KBM-7 (cell line): ENCODE measurements around the gene IGSF21.

Experiments
- DNase-seq: peaks from one replicate; pipeline ENCODE4 v3.0.0-alpha.2; 2015
- in situ Hi-C: fragments of 300-500 bp; cut with MboI; formaldehyde crosslinking; loops from 2 replicates; pipeline ENCODE4 v1.14.3; 2020; ENCODE audit warnings: low sequenced_read_pairs, low pct_unique_long_range_greater_than_20kb, mixed read lengths

Gene IGSF21

DNA sequence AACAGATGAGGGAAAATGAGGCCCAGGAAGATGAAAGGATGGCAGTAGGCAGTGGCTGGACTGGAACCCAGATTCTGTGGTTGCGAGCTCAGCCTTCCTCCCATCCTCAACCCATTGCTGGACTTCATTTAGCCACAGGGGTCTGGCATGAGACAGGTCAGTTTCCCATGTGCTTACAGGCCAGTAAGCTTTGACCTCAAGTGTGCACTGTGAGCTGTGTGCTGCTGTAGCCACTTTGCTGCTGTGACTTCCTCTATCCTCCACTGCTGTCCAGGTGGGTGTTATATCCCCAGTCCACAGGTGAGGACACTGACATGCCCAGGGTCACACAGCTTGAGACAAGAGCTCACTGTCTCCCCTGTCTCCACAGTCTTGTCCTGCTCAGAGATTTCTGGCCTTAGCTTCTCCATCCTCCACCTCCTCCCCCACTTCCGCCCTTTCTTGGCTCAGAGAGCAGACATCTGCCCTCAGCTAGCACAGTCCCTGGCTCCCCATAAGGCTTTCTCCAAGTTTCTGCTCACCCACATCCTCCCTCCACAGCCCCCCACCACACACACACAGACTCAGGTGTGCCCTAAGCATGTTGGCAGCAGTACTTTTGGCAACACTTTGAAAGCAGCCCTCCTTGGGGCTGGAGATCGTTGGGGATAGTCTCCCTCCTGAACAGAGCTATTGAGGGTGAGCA, 7.3 kb downstream of the IGSF21 start:
- DNase-seq: no peak
- in situ Hi-C loops: no loop called here

DNA sequence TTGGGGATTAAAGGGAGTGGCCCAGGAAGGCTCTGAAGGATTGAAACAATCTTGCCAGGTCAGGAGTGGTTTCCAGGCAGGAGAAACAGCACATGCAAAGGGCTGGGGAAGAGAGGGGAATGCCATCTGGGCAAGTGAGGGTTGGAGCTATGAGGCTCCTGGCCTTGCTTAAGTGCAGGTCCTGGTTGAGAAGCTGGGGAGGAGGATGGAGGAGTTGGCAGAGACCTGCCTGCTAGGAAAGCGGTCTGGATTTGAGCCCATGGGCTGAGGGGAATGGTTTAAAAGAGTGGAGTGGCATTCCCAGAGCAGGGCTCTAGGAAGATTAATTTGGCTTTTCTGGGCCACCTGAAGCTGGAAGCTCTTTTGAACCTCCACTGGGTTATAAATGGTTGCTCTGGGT, 9.2 kb downstream of the IGSF21 start:
- in situ Hi-C loops: no loop called here
- DNase-seq: no peak

GRCh38 chr1:18118078-18118477, 10.5 kb downstream of the IGSF21 start:
- DNase-seq: peak; percentile 3
- in situ Hi-C loops: no loop called here

DNA sequence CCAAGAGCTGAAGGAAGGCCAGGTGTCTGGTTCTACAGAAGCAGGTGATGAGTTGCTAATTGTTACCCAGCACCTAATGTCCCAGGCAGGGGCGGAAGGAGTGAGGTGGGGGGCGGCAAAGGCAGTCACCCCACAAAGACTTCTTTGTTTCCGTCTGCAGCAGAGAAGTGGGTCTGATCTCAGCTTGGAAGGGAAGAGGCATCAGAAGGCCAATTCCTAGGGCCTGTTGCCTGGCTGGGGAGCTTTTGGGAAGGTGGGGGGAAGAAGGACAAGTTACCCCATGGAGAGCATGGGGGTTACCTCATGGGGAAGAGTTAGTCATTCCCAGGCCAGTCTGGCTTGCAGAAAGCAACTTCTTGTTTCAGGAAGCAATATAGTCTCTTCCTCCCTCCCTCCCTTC, 10.9 kb downstream of the IGSF21 start:
- no peak for DNase-seq
- in situ Hi-C loops: no loop called here

DNA sequence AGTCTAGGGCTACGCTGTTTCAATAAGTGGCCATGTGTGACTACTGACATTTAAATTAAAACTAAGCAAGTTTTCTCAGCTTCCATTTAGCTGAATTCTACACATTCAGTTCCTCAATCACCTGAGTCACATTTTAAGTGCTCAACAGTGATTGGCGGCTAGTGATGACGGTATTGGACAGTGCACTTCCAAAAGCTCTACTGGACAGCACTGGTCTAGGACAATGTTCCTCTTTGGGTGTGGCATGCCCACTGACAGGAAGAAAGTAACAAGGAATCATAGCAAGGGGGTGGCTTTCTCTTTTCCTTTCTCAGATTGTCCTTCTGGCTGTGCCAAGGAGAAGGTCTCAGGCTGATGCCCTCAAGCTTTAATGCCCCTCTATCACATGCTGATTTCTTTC, 11.7 kb downstream of the IGSF21 start:
- no peak for DNase-seq
- in situ Hi-C loops: no loop called here

DNA sequence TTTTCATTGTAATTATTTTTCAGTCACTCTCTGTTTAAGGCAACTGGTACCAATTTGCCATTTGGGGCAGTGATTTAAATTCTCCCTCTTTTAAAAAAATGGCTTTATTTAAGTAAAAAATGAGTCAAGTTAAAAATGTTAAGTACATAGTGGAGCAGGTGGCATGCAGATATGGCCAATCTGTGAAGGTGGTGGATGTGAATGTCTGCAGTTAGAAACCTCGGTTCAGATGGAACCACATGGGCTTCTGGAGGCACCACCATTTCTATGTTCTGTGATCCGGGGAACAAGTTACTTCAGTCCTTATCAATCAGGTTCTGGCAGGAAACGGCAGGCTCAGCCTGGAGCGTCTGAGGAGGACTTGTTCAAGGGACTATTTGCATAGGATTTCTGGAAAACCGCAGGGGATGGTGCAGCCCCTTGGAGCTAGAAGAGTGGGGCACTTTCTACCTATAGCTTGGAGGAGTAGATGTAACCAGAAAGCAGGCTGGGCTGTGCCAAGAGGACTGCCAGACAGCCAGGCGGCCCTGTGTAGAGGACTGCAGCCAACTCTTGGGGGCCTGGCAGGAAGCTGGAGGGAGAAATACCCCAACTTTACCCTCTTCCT, 12.3 kb downstream of the IGSF21 start:
- no peak for DNase-seq
- in situ Hi-C loops: no loop called here

- in situ Hi-C loops: no loop called here
- no peak for DNase-seq
Observed at GRCh38 chr1:18120638-18121037, 13.0 kb downstream of the IGSF21 start.

- in situ Hi-C loops: no loop called here
- DNase-seq: no peak
Observed at GRCh38 chr1:18121072-18121820, 13.6 kb downstream of the IGSF21 start.

DNA sequence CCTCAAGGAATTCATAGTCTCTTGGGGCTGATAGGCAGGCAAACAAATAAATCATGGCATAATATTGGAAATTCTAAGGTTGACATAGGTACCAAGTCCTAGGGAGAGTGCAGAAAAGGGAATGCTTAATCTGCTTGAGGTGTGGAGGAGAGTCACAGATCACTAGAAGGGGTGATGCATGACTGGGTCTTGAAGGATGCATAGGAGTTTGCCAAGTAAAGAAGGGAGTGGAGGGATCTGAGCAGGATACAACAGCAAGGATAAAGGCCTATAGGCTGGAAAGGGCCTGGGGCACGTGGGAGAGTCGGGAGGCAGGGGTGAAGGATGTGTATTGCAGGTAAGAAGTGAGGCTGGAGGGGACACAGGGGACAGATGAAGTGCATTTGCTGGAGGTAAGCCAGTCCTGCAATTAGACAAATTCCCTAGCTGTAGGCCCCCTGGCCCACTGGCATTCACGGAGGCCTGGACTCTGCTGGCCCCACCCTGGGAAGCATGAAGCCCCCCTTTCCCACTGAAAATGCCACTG, 15.9 kb downstream of the IGSF21 start:
- no peak for DNase-seq
- in situ Hi-C loops: no loop called here

GRCh38 chr1:18124977-18125376, 17.4 kb downstream of the IGSF21 start:
- DNase-seq: no peak
- in situ Hi-C loops: no loop called here

DNA sequence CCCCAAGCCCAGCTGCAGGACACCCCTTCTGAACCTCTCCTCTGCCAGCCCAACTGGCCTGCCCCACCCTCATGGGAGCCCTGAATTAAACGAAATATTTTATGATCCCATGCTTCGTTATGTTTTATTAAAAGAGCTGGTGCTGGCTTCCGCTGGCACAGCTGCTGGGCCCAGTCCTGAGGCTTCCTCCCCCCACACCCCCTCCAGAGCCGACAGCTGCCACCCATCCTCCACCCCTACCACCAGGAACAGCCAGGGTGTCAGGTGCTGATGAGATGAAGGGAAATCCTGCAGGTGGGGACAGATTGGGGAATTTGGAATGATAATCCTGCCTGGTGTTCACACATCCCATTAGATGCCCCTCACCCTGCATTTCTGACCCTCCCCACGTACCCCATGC, 19.0 kb downstream of the IGSF21 start:
- no peak for DNase-seq
- in situ Hi-C loops: no loop called here

GRCh38 chr1:18128298-18128697, 20.7 kb downstream of the IGSF21 start:
- DNase-seq: no peak
- in situ Hi-C loops: no loop called here

GRCh38 chr1:18130356-18130755, 22.8 kb downstream of the IGSF21 start:
- in situ Hi-C loops: no loop called here
- DNase-seq: no peak

DNA sequence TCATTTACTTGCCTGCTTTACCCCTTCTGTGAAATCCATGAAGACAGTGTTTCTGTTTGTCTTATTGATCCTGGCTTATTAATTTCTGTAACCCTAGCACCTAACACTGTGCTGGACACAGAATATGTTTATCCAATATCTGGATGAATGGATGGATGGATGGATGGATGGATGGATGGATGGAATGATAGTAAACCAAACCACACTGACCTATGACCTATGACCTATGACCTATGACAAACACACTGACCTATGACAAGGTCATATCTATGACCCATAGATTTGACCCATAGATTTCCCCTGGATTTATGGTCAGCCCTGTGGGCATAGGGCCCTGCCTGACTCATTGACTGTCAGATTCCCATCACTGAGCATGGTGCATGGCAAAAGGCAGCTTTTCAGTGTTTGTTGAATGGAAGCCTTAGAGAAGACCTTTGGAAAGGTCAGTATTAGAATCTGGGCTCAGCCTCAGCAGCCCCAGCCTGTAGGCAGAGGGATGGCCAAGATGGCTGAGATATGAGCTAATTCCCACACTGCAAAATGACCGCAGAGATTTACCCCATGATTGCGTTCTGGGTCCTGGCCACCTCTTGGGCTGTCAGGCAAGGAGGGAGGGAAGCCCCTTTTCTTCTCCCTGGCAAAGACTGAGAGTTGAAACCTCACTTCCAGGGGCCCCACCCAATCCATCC, 24.6 kb downstream of the IGSF21 start:
- DNase-seq: no peak
- in situ Hi-C loops: no loop called here

DNA sequence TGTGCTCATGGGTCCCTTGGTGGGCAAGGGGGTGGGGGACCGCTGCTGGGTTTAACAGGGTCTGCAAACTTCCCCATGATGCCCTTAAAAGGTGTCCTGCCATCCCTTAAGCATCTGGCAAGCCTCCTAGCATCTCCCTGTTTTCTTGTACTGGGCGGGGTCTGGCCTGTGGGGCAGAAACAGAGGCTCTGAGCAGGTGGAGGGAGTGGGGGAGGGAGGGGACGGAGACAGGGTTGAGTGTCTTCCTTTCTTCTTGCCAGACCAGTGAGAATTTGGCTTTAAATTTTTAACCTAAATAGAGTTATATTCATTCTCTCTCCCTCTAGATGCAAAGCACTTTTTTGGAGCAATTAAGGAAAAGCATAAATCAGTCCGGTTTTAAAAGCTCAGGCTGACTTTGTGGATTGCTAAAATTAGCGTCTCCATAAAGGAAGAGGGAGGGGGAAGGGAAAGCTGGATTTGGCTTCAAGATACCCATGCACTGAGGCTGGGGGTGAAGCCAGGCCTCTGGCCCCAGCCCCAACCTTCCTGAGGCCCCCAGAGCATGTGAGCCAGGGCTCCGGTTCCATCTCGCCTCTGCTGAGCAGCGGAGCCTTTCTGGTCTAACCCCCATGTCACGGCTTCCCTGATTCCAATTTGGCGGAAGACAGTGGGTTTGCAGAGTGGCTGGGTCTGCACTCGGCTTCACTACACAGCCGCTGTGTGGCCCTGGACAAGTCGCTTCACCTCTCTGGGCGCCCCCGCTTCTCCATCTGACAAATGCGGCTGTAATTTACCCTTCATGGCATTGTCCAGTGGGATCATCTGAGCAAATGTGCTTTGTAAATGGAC, 25.3 kb downstream of the IGSF21 start:
- DNase-seq: no peak
- in situ Hi-C loops: no loop called here

- no peak for DNase-seq
- in situ Hi-C loops: no loop called here
Observed at GRCh38 chr1:18134324-18135046, 26.9 kb downstream of the IGSF21 start.

- in situ Hi-C loops: no loop called here
Observed at GRCh38 chr1:18137759-18138345, 30.3 kb downstream of the IGSF21 start.

More at GRCh38 chr1:18137759-18138345, 30.3 kb downstream of the IGSF21 start:
- DNase-seq: no peak
